BE2C (cell line): ENCODE data around the gene GJC1.

Experiments used
- DNase-seq: peaks from one replicate; pipeline ENCODE4 v3.0.0-alpha.2; 2020
- H3K27me3 ChIP-seq: fragments of 250-450 bp; sonication (Bioruptor Pico); 2 replicates; pipeline ENCODE4 v1.5.1; 2020; ENCODE audit warnings: mild to moderate bottlenecking
- H3K36me3 ChIP-seq: fragments of 250-450 bp; sonication (Bioruptor Pico); 2 replicates; pipeline ENCODE4 v1.5.1; 2020; ENCODE audit warnings: mild to moderate bottlenecking
- H3K4me1 ChIP-seq: fragments of 250-450 bp; sonication (Bioruptor Pico); 2 replicates; pipeline ENCODE4 v1.5.1; 2020
- H3K4me3 ChIP-seq: 2 replicates; pipeline ENCODE4 v1.5.1; 2011; ENCODE audit warnings: low read depth, low read length
- H3K9me3 ChIP-seq: fragments of 250-450 bp; sonication (Bioruptor Pico); 2 replicates; pipeline ENCODE4 v1.5.1; 2020
- TF ChIP-seq, protein P1 (sequence below): IDR thresholded peaks from 2 replicates; pipeline ENCODE4 v1.5.1; 2012; ENCODE audit warnings: mild to moderate bottlenecking, low read depth, low read length

GJC1 gene

DNA sequence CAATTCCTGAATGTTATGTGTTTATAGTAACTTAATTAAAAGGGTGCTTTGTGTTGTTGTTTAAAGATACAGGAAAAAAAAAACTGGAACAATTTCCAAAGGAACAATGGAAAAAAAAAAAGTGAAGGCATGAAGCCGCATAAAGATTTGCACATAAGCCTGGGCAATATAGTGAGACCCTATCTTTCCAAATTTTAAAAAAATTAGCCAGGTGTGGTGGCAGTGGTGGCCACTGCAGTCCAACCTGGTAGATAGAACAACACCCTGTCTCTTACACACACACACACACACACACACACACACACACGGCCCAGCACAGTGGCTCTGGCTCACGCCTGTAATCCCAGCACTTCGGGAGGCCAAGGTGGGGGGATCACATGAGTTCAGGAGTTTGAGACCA is 21.9 kb downstream of the GJC1 start:
- Histone ChIP-seq H3K9me3 (no peaks in the 10 kb centered on the region; the same call in 1 of the 2 replicates), H3K36me3 (peaks cover 25% of the 10 kb centered on the region), H3K4me1 (no peaks in the 10 kb centered on the region; the same call in 1 of the 2 replicates), H3K4me3 (no peak overlapping the region), H3K27me3 (no peaks in the 10 kb centered on the region)
- DNase-seq: no peak
- TF ChIP-seq, protein P1, sequence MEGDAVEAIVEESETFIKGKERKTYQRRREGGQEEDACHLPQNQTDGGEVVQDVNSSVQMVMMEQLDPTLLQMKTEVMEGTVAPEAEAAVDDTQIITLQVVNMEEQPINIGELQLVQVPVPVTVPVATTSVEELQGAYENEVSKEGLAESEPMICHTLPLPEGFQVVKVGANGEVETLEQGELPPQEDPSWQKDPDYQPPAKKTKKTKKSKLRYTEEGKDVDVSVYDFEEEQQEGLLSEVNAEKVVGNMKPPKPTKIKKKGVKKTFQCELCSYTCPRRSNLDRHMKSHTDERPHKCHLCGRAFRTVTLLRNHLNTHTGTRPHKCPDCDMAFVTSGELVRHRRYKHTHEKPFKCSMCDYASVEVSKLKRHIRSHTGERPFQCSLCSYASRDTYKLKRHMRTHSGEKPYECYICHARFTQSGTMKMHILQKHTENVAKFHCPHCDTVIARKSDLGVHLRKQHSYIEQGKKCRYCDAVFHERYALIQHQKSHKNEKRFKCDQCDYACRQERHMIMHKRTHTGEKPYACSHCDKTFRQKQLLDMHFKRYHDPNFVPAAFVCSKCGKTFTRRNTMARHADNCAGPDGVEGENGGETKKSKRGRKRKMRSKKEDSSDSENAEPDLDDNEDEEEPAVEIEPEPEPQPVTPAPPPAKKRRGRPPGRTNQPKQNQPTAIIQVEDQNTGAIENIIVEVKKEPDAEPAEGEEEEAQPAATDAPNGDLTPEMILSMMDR: no peak

DNA sequence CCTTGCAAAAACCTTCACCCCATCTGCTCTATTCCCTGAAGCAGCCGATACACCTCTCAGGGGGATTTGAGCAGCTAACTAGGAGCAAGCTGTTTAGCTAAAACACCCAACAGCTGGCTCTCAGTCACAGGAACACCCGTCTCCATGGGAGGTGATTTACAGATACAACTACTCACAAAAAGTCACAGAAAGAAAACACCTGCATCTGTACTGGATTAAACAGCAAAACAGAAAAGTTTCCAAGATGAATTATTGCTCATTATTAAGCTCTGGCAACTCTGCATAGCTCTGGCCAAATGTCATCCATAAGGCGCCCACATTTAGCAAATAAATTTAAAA is 22.3 kb downstream of the GJC1 start:
- H3K9me3 ChIP-seq: no peaks in the 10 kb centered on the region; the same call in 1 of the 2 replicates
- no peaks in the 10 kb centered on the region for H3K27me3 ChIP-seq
- DNase-seq: no peak
- no peaks in the 10 kb centered on the region; the same call in 1 of the 2 replicates for H3K4me1 ChIP-seq
- TF ChIP-seq, protein P1: no peak
- H3K4me3 ChIP-seq: no peak overlapping the region
- peaks cover 25% of the 10 kb centered on the region for H3K36me3 ChIP-seq

DNA sequence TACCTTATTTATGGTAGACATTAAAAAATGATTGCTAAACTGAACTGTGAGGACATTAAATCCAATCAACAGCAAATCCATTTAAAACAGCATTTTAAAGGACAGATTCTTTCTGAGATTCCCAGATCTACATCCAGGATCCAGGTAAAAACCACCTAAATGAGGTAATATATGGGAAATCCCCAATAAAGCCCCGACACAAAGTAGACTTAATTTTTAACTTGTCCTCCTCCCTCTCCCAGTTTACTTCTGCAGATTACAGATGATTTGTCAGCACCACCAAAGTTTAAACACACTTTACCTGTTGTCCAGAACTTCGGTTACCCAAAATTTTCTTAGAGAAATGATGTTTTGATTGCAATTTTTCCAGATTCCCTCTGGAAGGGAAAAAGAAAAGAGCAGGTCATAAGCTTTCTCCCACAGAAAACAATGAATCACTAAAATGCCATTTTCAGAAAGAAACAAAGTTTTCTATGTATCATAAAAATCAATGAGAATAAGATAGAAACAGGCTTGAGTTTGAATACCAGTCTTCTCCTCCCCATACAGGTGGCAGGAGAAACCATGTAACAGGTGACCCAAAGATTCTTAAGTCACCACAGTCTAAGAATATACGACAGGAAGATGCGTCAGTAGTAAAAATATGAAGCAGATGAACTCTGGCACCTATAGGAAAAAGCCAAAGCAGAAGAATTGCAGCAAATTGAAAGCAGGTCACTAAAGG is 22.8 kb downstream of the GJC1 start:
- Histone ChIP-seq H3K4me1 (no peaks in the 10 kb centered on the region; the same call in 1 of the 2 replicates), H3K27me3 (no peaks in the 10 kb centered on the region), H3K9me3 (no peaks in the 10 kb centered on the region; the same call in 1 of the 2 replicates), H3K36me3 (peaks cover 25% of the 10 kb centered on the region), H3K4me3 (no peak overlapping the region)
- TF ChIP-seq, protein P1: no peak
- no peak for DNase-seq

DNA sequence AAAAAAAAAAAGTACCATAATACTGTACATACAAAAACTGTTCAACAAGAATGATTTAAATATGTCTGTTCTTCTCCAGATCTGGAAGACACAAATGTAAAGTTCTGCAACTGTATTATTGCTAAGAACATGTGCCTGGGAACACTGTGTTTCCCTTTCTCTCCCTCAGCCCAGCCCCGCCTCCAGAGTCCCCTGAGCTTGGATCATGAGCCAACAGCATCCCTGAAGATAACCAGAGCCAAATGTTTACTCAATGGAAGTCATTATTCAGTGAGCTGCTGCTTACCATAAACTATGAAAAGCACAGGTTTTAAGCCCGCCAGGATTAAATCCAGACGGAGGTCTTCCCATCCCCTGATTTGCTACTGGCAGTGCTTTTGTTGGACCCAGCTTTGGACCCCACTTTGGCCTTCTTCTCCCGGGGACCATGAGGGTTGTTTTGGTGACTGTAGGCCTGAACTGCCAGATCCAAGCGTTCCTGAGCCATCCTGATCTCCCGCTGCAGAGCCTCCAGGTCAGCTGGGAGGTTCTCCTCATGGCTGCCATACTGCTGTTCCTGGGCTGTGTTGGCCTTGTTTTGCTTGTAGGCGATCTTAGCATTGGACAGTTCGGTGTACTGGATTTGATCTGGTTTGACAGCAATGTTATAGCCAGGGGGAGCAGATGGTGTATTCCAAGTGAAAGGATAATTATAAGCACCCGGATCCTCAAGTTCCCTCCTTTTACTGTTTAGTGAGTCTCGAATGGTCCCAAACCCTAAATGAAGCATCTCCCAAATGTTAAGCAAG is 25.6 kb downstream of the GJC1 start:
- Histone ChIP-seq H3K27me3 (no peaks in the 10 kb centered on the region), H3K4me1 (no peaks in the 10 kb centered on the region; the same call in 1 of the 2 replicates), H3K36me3 (peaks cover 25% of the 10 kb centered on the region), H3K4me3 (no peak overlapping the region), H3K9me3 (no peaks in the 10 kb centered on the region; the same call in 1 of the 2 replicates)
- no peak for DNase-seq
- TF ChIP-seq, protein P1: no peak

DNA sequence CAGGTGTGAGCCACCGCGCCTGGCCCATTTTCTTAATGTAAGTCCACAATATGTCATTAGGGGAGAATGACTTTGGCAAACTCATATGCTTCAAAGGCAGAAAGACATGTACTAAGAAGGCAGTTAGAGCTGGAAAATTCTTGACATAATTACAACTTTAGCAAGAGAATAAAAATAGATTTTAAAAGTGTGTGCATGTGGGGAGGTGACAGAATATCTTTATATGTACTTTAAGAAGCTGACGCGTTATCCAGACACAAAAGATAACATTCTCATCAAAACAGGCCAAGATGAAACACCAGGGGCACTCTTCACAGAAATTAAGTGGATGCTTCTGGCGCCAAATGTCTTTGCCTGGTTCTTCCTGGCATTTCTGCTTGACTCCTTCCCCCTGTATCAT is 28.2 kb downstream of the GJC1 start:
- no peak for DNase-seq
- H3K4me1 ChIP-seq: no peaks in the 10 kb centered on the region
- no peaks in the 10 kb centered on the region for H3K9me3 ChIP-seq
- H3K36me3 ChIP-seq: peaks cover 29% of the 10 kb centered on the region
- TF ChIP-seq, protein P1: no peak
- no peak overlapping the region for H3K4me3 ChIP-seq
- no peaks in the 10 kb centered on the region for H3K27me3 ChIP-seq

DNA sequence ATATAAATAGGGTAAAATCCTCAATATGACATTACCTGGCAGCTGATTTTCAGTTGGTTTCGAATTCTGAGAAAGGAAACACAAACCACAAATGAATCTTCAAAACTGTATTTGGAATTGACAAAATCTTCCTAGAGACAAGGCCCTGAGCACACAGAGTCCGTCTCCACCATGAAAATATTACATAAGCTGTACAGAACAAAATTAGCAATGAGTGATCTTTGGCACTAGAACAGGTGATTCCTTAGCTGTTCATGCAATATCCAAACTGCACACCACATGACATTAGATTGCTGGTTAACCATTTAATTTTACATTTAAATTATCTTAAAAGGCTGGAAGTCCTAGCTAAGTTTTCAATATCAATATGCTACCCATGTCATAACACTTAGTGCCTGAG is 31.7 kb downstream of the GJC1 start:
- TF ChIP-seq, protein P1: no peak

More for the DNA sequence above, 31.7 kb downstream of the GJC1 start:
- Histone ChIP-seq H3K9me3 (no peaks in the 10 kb centered on the region), H3K27me3 (no peaks in the 10 kb centered on the region), H3K4me3 (no peak overlapping the region), H3K36me3 (peaks cover 4% of the 10 kb centered on the region; the same call in 1 of the 2 replicates), H3K4me1 (no peaks in the 10 kb centered on the region)
- no peak for DNase-seq
